SK-N-SH treated with all-trans-retinoic acid at 6 μM for 48 hours (cell line): Measurements from ENCODE around the gene COL7A1.

ENCODE experiments used
- ARNTL ChIP-seq: fragments of 450-650 bp; formaldehyde crosslinking; IDR thresholded peaks from 2 replicates; pipeline ENCODE4 v1.5.0; 2020; ENCODE audit warnings: low read depth, mild to moderate bottlenecking, moderate library complexity, borderline replicate concordance
- BACH2 ChIP-seq: fragments of 250-450 bp; sonication (Bioruptor Pico); IDR thresholded peaks from 2 replicates; pipeline ENCODE4 v1.9.0; 2021; ENCODE audit warnings: mild to moderate bottlenecking, borderline replicate concordance
- ISL1 ChIP-seq: fragments of 250-450 bp; sonication (Bioruptor Pico); IDR thresholded peaks from 2 replicates; pipeline ENCODE4 v2.1.2; 2022; ENCODE audit warnings: mild to moderate bottlenecking, moderate library complexity
- RARB ChIP-seq: fragments of 250-450 bp; sonication (Bioruptor Pico); IDR thresholded peaks from 2 replicates; pipeline ENCODE4 v1.8.0; 2021; ENCODE audit warnings: mild to moderate bottlenecking, moderate library complexity
- TOX ChIP-seq: fragments of 250-450 bp; sonication (Bioruptor Pico); IDR thresholded peaks from 2 replicates; pipeline ENCODE4 v1.8.0; 2021; ENCODE audit warnings: mild to moderate bottlenecking, moderate library complexity, borderline replicate concordance
- ZC3H10 ChIP-seq: fragments of 250-450 bp; sonication (Bioruptor Pico); IDR thresholded peaks from 2 replicates; pipeline ENCODE4 v1.5.1; 2021; ENCODE audit warnings: mild to moderate bottlenecking, moderate library complexity
- ZFP3 ChIP-seq: fragments of 250-450 bp; sonication (Bioruptor Pico); IDR thresholded peaks from 2 replicates; pipeline ENCODE4 v1.5.0; 2020; ENCODE audit warnings: mild to moderate bottlenecking, moderate library complexity
- ZNF8 ChIP-seq: fragments of 450-650 bp; formaldehyde crosslinking; IDR thresholded peaks from 2 replicates; pipeline ENCODE4 v1.5.0; 2020; ENCODE audit warnings: mild to moderate bottlenecking, moderate library complexity
- TF ChIP-seq, protein P1 (sequence below): fragments of 250-450 bp; sonication (Bioruptor Pico); IDR thresholded peaks from 2 replicates; pipeline ENCODE4 v1.8.0; 2021; ENCODE audit warnings: low read depth, mild to moderate bottlenecking, moderate library complexity, borderline replicate concordance
- TF ChIP-seq, protein P2 (sequence below): fragments of 250-450 bp; sonication (Bioruptor Pico); IDR thresholded peaks from 2 replicates; pipeline ENCODE4 v1.8.0; 2020; ENCODE audit warnings: mild to moderate bottlenecking, moderate library complexity, borderline replicate concordance

DNA sequence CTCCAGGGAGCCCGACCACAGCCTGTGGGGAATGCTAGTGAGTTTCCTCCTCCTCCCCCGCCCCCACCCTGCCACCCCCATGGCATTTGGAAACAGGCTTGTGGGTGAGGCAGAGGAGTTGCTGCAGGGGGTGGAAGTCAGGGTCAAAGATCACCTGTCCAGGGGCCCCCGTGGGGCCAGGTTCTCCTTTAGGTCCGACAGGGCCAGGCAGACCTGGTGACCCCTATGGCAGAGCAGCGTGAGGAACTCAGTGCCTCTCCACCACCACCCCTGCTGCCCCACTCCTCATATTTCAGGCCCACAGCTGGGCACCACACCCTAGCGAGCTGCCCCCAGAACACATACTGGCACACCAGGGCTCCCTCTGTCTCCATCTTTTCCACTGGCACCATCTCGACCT is 22.6 kb downstream of the COL7A1 start:
- no peak for TF ChIP-seq TOX
- no peak for TF ChIP-seq BACH2
- no peak for TF ChIP-seq ZC3H10
- TF ChIP-seq ISL1 (CRISPR knock-in tag) = no peak
- no peak for TF ChIP-seq RARB
- TF ChIP-seq, protein P1, sequence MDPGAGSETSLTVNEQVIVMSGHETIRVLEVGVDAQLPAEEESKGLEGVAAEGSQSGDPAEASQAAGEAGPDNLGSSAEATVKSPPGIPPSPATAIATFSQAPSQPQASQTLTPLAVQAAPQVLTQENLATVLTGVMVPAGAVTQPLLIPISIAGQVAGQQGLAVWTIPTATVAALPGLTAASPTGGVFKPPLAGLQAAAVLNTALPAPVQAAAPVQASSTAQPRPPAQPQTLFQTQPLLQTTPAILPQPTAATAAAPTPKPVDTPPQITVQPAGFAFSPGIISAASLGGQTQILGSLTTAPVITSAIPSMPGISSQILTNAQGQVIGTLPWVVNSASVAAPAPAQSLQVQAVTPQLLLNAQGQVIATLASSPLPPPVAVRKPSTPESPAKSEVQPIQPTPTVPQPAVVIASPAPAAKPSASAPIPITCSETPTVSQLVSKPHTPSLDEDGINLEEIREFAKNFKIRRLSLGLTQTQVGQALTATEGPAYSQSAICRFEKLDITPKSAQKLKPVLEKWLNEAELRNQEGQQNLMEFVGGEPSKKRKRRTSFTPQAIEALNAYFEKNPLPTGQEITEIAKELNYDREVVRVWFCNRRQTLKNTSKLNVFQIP (CRISPR knock-in tag) = no peak
- no peak for TF ChIP-seq ZNF8 (CRISPR knock-in tag)
- TF ChIP-seq, protein P2, sequence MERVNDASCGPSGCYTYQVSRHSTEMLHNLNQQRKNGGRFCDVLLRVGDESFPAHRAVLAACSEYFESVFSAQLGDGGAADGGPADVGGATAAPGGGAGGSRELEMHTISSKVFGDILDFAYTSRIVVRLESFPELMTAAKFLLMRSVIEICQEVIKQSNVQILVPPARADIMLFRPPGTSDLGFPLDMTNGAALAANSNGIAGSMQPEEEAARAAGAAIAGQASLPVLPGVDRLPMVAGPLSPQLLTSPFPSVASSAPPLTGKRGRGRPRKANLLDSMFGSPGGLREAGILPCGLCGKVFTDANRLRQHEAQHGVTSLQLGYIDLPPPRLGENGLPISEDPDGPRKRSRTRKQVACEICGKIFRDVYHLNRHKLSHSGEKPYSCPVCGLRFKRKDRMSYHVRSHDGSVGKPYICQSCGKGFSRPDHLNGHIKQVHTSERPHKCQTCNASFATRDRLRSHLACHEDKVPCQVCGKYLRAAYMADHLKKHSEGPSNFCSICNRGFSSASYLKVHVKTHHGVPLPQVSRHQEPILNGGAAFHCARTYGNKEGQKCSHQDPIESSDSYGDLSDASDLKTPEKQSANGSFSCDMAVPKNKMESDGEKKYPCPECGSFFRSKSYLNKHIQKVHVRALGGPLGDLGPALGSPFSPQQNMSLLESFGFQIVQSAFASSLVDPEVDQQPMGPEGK (CRISPR knock-in tag) = no peak
- no peak for TF ChIP-seq ARNTL (CRISPR knock-in tag)
- TF ChIP-seq ZFP3 (CRISPR knock-in tag) = no peak
